Stimulated activated CD4-positive, alpha-beta T cell treated with anti-CD3 and anti-CD28 coated beads, TNF-alpha, amount 100 ng/mL, for 1 hour (primary cell): Measurements from ENCODE around the gene BIRC6.
"Not testable (repeated sequence)": the region's sequence is repeated elsewhere in the genome, so short reads cannot be mapped to it uniquely, and the experiment has no call there.

Source experiments
- DNase-seq, 3 donors: peaks; one replicate each; pipeline ENCODE4 v3.0.0-alpha.2; 2020; ENCODE audit warnings: low read depth in 3 of 3, low spot score in 1 of 3

The BIRC6 gene

DNA sequence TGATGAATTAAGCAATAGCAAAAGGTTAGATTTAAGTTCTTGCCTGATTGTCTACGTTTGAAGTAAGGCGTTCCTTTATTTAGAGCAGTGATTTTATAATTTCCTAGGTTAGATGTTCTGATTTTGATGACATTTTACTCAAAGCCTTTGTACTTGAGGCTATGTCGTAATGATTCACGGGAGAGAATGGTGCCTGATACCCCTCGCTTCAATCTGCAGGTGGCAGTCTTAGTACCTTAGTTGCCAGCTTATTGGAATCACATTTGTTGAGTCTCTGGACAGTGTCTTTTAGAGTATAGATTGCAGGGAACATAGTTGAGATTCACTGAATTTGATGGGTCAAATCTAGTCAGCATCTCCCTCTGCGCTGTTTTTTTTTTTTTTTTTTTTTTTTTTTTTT, 89.5 kb downstream of the BIRC6 start:
- DNase-seq, result no peak

DNA sequence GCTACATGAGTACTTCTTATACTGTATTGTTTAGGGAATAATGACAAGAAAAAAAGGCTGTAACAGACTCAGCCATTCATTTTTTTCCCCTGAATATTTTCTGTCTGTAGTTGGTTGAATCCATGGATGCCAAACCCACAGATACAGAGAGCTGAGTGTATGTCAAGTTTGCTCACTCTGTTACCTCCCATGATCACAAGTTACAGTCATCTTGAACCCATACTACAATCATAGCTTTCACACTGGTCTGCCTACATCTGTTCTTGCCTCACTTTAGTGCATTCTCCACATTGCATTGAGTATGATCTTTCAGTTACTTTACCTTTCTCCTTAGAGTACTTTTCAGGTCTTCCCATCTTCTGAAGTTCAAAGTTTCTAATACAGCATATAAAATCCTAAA, 94.0 kb downstream of the BIRC6 start:
- no peak for DNase-seq

DNA sequence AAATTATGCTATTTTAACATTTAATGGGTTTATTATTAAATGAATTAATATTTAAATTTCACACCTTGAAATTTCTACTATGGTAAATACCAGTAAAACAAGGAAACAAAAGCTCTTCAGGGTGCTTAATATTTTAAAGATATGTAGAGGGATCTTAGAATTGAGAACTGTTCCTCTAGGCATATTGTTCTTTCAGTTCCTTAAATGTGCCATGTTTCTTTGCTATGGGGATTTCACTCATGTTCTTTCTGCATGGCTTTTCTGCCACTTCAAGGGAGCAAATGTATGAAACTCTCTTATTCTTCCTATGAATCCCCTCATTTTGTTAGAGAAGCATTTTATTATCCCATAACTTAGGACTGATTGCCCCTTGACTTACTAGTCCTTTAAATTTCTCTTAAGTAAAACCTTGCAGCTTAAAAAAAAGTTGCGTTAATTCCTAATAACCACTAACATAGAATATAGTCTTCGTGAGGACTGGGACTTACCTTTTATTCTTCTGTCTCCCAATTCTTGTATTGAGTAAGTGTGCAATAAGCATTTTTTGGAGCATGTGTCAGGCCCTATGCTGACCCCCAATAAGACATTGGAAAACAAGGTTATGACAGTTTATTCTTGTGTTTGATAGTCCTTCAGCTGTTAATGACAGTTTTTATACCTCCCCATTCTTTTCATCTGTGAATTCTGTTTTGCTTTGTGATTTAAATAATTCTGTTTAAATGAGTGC, 95.7 kb downstream of the BIRC6 start:
- no peak for DNase-seq

DNA sequence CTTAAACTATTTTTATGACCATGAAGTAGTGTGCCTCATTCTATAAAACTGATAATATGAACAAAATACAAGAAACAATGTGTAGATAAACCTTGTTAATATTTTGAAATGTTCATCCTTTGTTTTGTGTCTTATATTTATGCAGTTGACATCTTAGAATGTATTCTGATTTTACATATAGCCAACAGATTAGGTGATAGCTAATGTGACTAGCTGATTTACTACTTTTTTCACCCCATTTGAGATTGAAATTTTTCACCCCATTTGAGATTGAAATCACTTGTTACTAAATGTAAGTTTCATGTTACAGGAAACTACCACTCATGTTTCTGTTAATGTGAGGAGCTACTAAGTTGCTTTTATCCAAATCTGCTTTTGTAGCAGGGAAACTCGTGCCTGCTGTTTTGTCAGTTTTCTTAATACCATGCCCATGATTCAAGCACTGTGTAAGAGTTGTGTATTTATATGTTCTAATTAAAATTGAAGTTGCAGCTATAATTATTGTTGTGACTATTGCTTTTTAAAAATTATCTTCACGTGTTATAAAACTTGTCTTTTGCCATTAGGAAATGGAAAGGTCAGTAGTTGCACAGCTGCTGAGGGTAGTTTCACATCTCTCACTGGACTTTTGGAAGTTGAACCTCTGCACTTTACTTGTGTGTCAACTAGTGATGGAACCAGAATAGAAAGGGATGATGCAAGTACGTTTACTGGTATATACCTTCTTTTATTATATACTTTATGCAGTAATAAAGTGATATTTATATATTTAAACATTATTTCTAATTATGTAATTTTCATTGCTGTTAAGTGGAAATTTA, 96.6 kb downstream of the BIRC6 start:
- no peak for DNase-seq

DNA sequence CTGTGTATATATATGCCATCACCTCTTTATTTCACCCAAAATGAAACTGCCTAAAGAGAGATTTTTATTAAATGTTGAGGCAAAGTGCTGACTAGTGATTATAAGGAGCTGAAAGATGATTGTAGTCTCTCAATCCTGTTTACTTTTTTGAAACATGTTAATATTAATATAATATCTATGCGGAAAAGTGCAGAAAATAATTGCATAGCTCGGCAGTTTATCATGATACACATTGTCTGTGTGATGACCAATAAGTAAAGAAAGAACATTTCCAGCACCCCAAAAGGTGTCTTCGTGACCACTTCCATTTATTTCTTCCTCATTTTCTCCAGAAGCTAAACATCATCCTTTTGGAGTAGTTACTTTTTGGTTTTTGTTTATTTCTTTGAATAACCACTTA, 99.0 kb downstream of the BIRC6 start:
- DNase-seq, result no peak

DNA sequence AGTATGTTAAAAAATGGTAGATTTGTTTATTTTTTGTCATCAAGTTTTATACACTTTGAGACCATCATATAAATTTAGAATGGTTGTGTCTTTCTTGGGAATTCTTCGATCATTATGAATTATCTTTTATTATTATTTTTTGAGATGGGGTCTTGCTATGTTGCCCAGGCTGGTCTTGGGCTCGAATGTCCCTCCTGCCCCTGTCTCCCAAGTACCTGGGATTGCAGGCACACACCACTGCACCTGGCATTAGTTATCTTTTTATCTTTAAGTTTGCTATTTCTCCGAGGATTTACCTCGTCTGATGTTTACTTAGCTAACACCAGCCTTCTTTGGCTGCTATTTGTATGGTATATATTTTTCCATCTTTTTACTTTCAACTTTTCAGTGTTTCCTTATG, 100.0 kb downstream of the BIRC6 start:
- no peak for DNase-seq

DNA sequence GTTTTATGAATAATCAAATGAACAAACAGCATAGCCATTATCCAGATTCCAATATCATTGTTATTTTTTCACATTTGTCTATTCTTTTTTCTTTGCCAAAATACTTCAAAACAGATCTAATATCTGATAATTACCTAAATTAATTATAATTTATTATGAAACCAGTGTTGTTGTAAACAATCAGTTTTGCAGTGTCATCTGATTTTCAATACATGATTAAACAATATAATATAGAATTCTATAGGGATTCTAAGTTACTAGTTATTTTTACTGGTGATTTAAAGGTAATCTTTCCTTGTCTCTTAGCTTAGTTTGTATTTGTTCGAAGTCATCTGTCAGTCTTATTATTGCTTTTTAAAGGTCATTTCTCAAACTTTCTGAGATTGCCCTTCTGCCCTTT, 101.0 kb downstream of the BIRC6 start:
- no peak for DNase-seq

DNA sequence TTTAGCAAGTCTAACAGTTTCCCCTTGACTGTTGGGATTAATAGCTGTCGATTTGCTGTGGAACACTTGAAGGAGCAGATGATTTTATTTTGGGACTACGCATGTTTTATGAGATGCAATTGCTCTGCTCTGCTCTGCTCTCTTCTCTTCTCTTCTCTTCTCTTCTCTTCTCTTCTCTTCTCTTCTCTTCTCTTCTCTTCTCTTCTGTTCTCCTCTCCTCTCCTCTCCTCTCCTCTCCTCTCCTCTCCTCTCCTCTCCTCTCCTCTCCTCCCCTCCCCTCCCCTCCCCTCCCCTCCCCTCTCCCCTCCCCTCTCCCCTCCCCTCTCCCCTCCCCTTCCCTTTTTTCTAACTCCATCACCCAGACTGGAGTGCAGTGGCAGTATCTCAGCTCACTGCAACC, 104.0 kb downstream of the BIRC6 start:
- not testable (repeated sequence) for DNase-seq

DNA sequence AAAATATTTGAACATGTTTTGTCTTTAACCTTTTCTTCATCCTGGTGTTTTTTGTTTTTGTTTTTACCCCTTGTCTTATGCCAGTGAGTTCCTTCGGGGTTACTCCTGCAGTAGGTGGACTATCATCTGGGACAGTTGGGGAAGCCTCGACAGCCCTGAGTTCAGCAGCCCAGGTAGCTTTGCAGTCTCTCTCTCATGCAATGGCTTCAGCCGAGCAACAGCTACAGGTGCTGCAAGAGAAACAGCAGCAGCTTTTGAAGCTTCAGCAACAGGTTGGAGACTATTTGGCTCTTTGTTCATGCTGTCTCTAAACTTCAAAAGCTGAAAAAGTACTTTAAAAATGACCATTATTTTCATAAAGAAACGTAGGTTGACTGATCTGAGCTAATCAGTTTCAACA, 106.3 kb downstream of the BIRC6 start:
- DNase-seq, result no peak

DNA sequence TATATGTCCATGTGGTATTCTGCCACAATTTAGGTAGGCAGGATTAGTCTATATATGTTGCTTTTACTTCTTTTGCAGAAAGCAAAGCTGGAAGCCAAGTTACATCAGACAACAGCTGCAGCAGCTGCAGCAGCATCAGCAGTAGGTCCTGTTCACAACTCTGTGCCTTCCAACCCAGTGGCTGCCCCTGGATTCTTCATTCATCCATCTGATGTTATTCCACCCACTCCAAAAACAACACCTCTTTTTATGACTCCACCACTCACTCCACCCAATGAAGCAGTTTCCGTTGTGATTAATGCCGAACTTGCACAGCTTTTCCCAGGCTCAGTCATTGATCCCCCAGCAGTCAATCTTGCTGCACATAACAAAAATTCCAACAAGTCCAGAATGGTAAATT, 107.6 kb downstream of the BIRC6 start:
- DNase-seq, result no peak

DNA sequence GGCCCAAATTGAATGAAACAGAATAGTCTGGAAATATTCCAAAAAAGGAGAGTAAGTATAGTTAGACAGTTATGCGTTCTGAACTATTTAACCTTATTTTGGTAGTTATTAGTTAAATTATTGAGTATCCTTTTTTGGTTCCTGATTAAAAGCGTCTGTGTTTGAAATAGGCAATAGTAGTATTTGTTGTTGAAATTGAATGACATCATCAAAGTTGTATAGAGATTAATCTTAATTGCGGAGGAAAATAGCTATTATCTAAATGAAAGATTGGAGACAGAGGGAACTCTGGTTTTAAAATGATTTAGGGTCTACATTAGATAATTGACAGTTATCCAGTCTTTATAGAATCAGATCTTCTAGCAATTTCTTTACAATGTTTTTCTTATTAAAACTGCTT, 115.8 kb downstream of the BIRC6 start:
- no peak for DNase-seq

DNA sequence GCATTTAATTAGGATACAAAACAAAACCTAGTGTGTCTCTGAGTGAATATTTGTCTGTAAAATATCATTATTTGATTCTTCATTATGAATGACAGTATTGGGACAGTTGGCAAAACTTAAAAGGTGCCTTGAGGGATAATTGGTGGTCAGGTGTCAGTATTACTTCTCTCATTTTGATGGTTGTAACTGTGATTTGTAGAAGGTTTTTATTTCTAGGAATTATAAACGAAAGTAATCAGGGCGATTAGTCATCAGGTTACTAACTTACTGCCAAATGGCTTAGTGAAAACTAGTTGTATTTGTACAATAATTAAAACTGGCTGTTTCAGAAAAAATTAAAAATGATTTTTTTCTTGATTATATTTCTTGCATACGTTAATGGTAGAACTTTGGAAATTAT, 117.6 kb downstream of the BIRC6 start:
- no peak for DNase-seq

DNA sequence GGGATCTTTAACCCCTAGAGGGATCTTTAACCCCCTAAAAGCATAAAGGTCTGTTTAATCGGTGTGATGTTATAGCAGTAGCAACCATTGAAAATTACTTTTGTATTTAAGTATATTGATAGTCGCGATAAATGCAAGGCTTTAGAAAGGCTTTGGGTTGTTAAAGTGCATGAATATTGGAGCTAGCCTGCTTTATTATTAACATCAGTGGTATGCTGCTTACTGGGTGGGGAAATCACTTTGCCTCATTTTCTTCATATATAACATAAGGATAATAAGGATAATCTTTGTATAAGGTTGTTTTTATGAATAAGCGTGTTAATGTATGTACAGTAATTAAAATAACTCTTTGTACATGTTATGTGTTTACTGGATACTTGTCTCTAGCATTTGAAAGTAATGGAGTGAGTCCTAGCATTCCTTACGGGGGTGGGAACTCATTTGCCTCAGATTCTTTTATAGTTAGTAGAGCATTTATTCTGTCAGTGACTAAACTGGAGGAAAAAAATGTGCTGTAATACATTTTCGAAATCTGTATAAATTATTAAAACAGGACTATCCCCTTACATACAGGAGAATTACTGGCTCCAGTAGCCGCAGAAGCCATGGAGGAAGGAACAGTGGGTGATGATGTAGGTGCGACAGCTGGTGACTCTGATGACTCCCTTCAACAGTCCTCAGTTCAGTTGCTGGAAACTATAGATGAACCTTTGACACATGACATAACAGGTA, 122.2 kb downstream of the BIRC6 start:
- no peak for DNase-seq

DNA sequence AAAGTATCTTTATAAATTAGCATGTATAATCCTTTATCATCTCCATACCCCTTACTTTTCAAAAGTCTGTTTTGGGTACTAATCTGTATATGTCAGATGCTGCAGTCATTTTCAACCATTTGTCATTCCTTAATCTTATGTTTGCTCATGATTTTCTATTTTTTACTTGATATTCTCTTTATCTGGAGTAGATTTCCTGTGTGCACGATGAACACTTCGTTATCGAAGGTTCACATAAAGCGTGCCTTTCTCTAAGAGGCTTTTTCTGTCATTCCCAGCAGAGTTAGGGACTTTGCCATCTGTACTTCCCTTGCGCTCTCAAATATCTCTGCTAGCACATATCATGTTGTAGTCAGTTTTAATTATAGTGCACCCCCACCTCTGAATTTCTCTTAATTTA, 123.2 kb downstream of the BIRC6 start:
- no peak for DNase-seq

DNA sequence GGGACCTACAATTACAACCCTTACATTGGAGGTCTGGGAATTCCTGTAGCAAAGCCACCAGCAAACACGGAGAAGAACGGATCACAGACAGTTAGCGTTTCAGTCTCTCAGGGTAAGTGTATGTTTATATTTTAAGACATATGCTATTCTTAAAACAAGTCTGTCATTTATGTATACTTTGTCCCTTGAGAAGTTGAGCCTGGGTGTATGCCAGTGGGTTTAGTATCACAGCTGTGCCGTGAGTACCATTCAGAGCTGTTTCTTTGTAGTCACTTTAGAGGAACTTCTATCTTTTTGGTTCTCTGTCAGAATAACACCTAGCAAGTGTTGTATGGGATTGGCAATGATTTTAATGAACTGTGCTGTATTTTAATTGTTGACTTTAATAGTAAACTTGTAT, 125.6 kb downstream of the BIRC6 start:
- DNase-seq, result no peak

DNA sequence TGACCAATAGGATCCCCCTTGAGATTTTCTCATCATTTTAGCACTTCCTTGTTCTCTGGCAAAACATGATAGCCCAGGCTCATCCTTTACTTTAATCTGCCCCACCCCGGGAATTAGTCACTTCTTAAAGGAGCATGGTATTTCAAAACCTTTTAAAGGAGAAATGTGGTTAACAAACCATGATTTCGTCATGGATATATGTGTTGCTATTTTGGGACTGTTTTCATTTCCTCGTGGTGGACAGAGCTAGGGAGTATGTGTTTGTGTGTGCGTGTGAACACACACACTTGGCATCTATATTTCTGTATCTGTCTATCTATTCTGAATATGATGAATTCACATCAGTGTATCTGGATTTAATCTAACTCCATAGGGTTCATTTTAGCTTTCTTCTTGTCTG, 128.1 kb downstream of the BIRC6 start:
- DNase-seq, result no peak

DNA sequence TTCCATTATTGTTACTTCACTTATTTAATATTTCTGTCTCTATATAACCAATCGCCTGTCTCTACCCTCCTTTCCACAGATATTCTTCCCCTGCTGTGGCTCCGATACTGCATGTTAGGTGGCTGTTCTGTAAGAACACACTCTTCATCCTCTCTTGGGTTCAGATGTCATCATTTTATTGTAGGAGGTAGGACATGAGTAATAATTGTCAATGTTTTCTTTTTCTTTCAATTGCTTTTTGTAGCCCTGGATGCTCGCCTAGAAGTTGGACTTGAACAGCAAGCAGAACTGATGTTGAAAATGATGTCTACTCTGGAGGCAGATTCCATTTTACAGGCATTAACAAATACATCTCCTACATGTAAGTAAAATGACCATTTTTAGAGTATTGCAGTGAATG, 128.6 kb downstream of the BIRC6 start:
- DNase-seq, result no peak

DNA sequence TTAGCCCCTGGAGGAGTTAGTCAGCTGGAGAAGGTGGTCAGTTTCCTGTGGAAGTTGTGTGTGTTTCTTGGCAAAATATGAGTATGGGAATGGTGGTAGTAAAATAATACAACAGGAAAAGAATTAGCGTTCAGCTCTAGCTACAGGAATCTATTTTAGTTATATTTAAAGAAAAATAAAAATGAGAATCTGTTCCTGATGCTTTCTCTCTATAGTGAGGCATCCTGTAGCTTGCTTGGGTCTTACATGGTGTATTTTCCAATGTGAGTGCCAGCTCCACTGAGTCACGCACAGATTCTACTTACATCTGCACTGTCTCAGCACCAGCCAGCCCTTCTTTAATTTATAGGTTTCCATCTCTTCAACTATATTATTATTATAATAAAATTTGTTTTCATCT, 132.2 kb downstream of the BIRC6 start:
- no peak for DNase-seq

DNA sequence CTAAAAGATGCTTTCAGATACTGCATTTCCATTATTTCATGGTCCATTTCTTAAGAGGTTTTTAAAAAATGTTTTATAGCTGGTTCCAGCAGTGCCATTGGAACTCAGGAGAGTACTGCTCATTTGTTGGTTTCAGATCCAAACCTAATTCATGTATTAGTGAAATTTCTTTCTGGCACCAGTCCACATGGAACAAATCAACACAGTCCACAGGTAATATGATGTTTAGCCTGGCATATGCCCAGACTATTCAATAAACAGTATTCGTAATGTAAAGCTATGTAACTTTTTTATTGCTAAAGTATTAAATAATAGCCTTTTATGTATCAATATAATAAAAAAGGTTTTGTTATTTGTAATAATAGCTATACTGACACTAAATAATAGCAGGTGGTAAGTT, 134.5 kb downstream of the BIRC6 start:
- DNase-seq, result no peak

DNA sequence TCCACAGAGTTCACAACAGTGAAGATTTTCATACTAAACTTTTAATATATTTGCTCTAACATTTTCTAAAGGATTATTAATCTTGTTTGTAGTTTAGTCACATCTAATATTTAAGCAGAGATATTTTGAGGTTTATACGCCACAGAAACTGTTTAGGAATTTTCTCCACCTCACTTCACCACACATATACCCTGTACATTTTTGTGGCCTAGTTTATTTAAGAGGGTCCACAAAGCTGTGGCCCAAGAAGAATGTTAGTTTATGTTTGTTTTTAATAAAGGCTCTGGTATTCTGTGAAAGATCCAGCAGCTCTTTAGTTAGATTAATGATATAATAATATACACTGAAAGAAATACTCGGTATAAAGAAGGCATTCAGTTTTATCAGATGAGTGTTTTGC, 138.3 kb downstream of the BIRC6 start:
- DNase-seq, result no peak

DNA sequence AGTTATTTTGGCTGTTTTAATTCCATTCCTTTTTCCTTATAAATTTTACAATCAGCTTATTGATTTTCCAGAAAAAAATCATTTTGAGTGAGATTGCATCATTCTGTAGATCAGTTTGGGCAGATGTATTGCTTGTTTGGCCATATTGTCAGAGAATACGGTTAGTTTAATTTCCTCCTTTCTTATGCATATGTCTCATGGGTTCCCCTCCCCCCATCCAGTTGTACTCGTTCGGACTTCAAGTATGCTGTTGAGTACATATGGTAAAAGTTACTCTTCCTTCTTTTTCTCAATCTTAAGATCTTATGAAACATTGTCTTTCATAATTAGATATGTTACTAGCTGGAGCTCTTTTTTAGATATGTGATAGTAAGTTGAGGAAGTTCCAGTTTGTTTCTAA, 139.8 kb downstream of the BIRC6 start:
- DNase-seq, result no peak

DNA sequence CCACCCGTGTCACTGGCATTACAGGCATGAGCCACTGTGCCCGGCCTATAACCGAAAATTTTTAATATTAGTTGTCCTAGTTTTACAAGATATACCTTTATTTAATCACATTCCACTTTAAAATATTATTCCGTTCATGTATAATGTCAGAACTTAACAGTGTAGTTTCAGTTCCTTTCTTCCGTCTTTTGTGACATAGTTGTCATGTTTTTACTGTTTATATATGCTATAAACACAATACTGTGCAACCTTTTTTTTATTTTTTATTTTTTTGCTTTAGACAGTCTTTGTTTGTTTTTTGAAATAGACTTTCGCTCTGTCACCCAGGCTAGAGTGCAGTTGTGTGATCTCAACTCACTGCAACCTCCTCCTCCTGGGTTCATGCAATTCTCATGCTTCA, 141.5 kb downstream of the BIRC6 start:
- DNase-seq, result no peak
